IMR-90 (cell line): ENCODE data around the gene CST11.
"Not testable (repeated sequence)": the region's sequence is repeated elsewhere in the genome, so short reads cannot be mapped to it uniquely, and the experiment has no call there.

Experiments used
- CEBPB ChIP-seq: IDR thresholded peaks from 2 replicates; pipeline ENCODE4 v1.6.1; 2012; ENCODE audit warnings: low read depth, low read length, improper control_type of control experiment
- TF ChIP-seq, protein P1 (sequence below): conservative IDR thresholded peaks from 2 replicates; pipeline ENCODE4 v1.5.1; 2012; ENCODE audit warnings: mild to moderate bottlenecking, low read depth, low read length, improper control_type of control experiment
- TF ChIP-seq, protein P2 (sequence below): fragments of 150-350 bp; IDR thresholded peaks from 2 replicates; pipeline ENCODE4 v1.6.1; 2017; ENCODE audit warnings: mild to moderate bottlenecking, antibody characterized with exemption, low read length, low read depth

DNA sequence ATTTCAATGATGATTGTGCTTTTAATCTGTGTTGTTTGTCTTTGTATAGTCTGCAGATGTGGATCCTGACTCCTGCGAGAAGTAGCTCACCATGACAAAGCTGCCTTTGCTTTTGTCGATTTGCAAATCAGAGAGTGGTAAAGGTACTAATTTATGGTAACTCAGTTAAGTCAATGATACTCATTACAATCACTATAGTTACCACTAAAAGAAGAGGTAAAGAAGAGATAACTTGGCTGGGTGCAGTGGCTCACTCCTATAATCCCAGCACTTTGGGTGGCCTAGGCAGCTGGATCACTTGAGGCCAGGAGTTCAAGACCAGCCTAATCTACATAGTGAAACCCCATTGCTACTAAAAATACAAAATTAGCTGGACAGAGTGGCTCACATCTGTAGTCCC lies 20.6 kb upstream of the CST11 start:
- TF ChIP-seq, protein P1, sequence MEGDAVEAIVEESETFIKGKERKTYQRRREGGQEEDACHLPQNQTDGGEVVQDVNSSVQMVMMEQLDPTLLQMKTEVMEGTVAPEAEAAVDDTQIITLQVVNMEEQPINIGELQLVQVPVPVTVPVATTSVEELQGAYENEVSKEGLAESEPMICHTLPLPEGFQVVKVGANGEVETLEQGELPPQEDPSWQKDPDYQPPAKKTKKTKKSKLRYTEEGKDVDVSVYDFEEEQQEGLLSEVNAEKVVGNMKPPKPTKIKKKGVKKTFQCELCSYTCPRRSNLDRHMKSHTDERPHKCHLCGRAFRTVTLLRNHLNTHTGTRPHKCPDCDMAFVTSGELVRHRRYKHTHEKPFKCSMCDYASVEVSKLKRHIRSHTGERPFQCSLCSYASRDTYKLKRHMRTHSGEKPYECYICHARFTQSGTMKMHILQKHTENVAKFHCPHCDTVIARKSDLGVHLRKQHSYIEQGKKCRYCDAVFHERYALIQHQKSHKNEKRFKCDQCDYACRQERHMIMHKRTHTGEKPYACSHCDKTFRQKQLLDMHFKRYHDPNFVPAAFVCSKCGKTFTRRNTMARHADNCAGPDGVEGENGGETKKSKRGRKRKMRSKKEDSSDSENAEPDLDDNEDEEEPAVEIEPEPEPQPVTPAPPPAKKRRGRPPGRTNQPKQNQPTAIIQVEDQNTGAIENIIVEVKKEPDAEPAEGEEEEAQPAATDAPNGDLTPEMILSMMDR = not testable (repeated sequence)
- TF ChIP-seq, protein P2, sequence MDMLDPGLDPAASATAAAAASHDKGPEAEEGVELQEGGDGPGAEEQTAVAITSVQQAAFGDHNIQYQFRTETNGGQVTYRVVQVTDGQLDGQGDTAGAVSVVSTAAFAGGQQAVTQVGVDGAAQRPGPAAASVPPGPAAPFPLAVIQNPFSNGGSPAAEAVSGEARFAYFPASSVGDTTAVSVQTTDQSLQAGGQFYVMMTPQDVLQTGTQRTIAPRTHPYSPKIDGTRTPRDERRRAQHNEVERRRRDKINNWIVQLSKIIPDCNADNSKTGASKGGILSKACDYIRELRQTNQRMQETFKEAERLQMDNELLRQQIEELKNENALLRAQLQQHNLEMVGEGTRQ = not testable (repeated sequence)
- TF ChIP-seq CEBPB = not testable (repeated sequence)
